Smooth muscle cell (in vitro differentiated cells): ENCODE results near the gene GALNT2. TPM values are rescaled to one million over a fixed set of nuclear protein-coding genes. Genes with fewer than 3 reads are reported as not detected.

Experiments used
- DNase-seq: peaks from one replicate; lab custom pipeline; 2025; ENCODE audit not compliant: unreplicated experiment; lab: John Stamatoyannopoulos, UW
- H2AFZ ChIP-seq: fragments of 200-600 bp; sonication (generic); 2 replicates; pipeline ENCODE4 v1.6.0; 2016; ENCODE audit warnings: antibody characterized with exemption, low read depth, mild to moderate bottlenecking
- H3F3A ChIP-seq: fragments of 200-600 bp; sonication (generic); 2 replicates; pipeline ENCODE4 v1.6.0; 2017; ENCODE audit warnings: antibody characterized with exemption, low read depth
- H3K27ac ChIP-seq: fragments of 200-600 bp; sonication (generic); 2 replicates; pipeline ENCODE4 v1.5.1; 2016; ENCODE audit warnings: low read depth, mild to moderate bottlenecking
- H3K27me3 ChIP-seq: fragments of 200-600 bp; sonication (generic); 2 replicates; pipeline ENCODE4 v1.6.1; 2016; ENCODE audit warnings: low read depth, mild to moderate bottlenecking
- H3K36me3 ChIP-seq: fragments of 200-600 bp; sonication (generic); 2 replicates; pipeline ENCODE4 v1.5.1; 2016; ENCODE audit warnings: low read depth
- H3K4me1 ChIP-seq: fragments of 200-600 bp; sonication (generic); 2 replicates; pipeline ENCODE4 v1.5.1; 2016; ENCODE audit warnings: low read depth
- H3K4me2 ChIP-seq: fragments of 200-600 bp; sonication (generic); 2 replicates; pipeline ENCODE4 v1.6.0; 2016; ENCODE audit warnings: mild to moderate bottlenecking
- H3K4me3 ChIP-seq: fragments of 200-600 bp; sonication (generic); 2 replicates; pipeline ENCODE4 v1.5.1; 2016; ENCODE audit warnings: mild to moderate bottlenecking
- H3K79me2 ChIP-seq: fragments of 200-600 bp; sonication (generic); 2 replicates; pipeline ENCODE4 v1.6.0; 2016; ENCODE audit warnings: low read depth, mild to moderate bottlenecking
- H3K9ac ChIP-seq: fragments of 200-600 bp; sonication (generic); 2 replicates; pipeline ENCODE4 v1.6.0; 2016; ENCODE audit warnings: low read depth
- H3K9me3 ChIP-seq: fragments of 200-600 bp; sonication (generic); replicated peaks from 2 replicates; pipeline ENCODE4 v1.5.1; 2016; ENCODE audit warnings: low read depth
- H4K20me1 ChIP-seq: fragments of 200-600 bp; sonication (generic); 2 replicates; pipeline ENCODE4 v1.6.0; 2016; ENCODE audit warnings: low read depth
- WGBS: methylation state at CpG from one replicate; pipeline ENCODE4 v1.1.7; 2016; ENCODE audit warnings: low lambda C conversion rate; 5-methylcytosine and 5-hydroxymethylcytosine counted together
- polyA plus RNA-seq: library from polyadenylated mRNA; unstranded; fragments of >200 nt; fragmentation: Nextera tagmentation; extraction: Ambion mirVana; gene quantifications from 2 replicates; pipeline ENCODE4 v1.2.1, GENCODE V29; 2016
- total RNA-seq: library from RNA; depleted of rRNA; stranded (reverse); fragments of >200 nt; gene quantifications from 2 replicates; pipeline ENCODE4 v1.2.3, GENCODE V29; 2014
- TF ChIP-seq, protein P1 (sequence below): fragments of 200-600 bp; sonication (generic); IDR thresholded peaks from 2 replicates; pipeline ENCODE4 v1.5.1; 2017; ENCODE audit warnings: borderline replicate concordance, mild to moderate bottlenecking, antibody characterized with exemption; ENCODE audit not compliant: insufficient read depth, poor library complexity, severe bottlenecking

The GALNT2 gene
- total and polyA plus RNA-seq, 2 experiments from 2014 or later = 76.4 to 152 TPM

DNA sequence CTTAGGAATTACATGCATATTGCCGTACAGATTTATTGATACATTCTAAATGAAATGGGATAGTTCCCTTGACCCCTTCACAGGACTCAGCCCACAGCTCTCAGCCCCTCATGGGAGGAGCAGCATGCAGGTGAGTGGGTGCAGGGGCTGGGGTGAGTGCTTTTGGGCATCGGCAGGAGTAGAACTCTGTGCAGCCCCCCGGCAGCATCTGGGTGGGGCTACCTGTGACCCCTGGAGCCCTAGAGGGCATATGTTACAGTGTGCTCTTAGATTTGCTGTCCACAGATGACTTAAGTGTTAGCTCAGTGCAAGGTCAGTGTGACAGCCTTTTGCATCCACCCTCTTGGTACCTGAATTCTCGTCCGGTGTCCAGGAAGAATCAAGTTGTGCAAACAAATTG lies 120.3 kb downstream of the GALNT2 start:
- no peaks in the 10 kb centered on the region for H3K36me3 ChIP-seq
- H4K20me1 ChIP-seq = peaks cover 78% of the 10 kb centered on the region
- peaks cover 4% of the 10 kb centered on the region for H3K4me1 ChIP-seq
- H3K27me3 ChIP-seq = no peaks in the 10 kb centered on the region
- H3F3A ChIP-seq = no peaks in the 10 kb centered on the region
- H3K9me3 ChIP-seq = no peaks in the 10 kb centered on the region
- peaks cover 43% of the 10 kb centered on the region for H3K79me2 ChIP-seq
- TF ChIP-seq, protein P1, sequence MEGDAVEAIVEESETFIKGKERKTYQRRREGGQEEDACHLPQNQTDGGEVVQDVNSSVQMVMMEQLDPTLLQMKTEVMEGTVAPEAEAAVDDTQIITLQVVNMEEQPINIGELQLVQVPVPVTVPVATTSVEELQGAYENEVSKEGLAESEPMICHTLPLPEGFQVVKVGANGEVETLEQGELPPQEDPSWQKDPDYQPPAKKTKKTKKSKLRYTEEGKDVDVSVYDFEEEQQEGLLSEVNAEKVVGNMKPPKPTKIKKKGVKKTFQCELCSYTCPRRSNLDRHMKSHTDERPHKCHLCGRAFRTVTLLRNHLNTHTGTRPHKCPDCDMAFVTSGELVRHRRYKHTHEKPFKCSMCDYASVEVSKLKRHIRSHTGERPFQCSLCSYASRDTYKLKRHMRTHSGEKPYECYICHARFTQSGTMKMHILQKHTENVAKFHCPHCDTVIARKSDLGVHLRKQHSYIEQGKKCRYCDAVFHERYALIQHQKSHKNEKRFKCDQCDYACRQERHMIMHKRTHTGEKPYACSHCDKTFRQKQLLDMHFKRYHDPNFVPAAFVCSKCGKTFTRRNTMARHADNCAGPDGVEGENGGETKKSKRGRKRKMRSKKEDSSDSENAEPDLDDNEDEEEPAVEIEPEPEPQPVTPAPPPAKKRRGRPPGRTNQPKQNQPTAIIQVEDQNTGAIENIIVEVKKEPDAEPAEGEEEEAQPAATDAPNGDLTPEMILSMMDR = no peak
- H3K4me2 ChIP-seq = no peak overlapping the region
- H3K9ac ChIP-seq = no peak overlapping the region
- no peak overlapping the region for H3K4me3 ChIP-seq
- no peak overlapping the region for H3K27ac ChIP-seq
- no peak for DNase-seq
- no peak overlapping the region for H2AFZ ChIP-seq
- WGBS = 98% methylated on average over 5 of the region's 5 CpGs

DNA sequence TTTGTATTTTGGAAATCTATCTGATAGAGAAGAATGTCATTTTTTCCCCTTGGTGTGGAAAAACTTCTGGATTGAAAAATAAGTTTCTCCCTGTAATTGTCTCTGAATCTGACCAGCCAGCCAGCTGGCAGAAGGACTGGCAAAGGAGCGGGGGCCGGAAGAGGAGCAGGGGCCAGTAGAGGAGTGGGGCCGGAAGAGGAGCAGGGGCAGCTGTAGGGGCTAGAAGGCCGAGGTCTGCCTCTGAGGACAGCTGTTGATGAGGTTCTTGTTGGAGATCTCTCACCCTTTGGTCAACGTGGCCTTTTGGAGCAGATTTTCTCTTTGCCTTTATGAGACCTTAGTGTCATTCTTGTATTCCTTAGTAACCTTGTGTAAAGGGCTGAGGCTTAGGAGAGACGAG lies 121.8 kb downstream of the GALNT2 start:
- DNase-seq = no peak
- Histone ChIP-seq H2AFZ (no peak overlapping the region), H4K20me1 (peaks cover 83% of the 10 kb centered on the region), H3F3A (no peaks in the 10 kb centered on the region), H3K27ac (no peak overlapping the region), H3K79me2 (peaks cover 42% of the 10 kb centered on the region), H3K4me2 (no peak overlapping the region), H3K4me1 (peaks cover 4% of the 10 kb centered on the region), H3K4me3 (no peak overlapping the region), H3K9me3 (no peaks in the 10 kb centered on the region), H3K27me3 (no peaks in the 10 kb centered on the region), H3K9ac (no peak overlapping the region), H3K36me3 (no peaks in the 10 kb centered on the region)
- TF ChIP-seq, protein P1 = no peak
- WGBS = 95% methylated on average over 6 of the region's 6 CpGs

DNA sequence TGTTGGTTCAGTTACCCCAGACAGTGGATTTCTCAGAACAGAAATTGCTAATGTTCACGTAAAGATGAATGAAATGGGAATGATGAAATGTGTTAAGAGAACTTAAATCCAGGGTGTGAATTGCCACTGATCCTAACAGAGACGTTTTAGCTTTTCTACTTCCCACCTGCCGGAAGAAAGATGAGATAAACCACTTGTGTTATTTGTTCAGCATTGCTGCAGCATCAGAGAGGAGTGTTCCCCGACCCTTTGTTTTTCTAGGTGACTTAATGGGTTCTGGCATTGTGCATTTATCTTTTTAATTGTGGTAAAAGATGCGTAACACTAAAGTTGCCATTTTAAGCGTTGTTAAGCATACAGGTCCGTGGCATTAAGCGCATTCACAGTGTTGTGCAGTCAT lies 122.3 kb downstream of the GALNT2 start:
- TF ChIP-seq, protein P1 = no peak
- H3K27ac ChIP-seq = no peak overlapping the region
- peaks cover 88% of the 10 kb centered on the region for H4K20me1 ChIP-seq
- peaks cover 4% of the 10 kb centered on the region for H3K4me1 ChIP-seq
- peaks cover 42% of the 10 kb centered on the region for H3K79me2 ChIP-seq
- no peak overlapping the region for H2AFZ ChIP-seq
- H3K4me3 ChIP-seq = no peak overlapping the region
- no peaks in the 10 kb centered on the region for H3K27me3 ChIP-seq
- 86% methylated on average over 8 of the region's 8 CpGs for WGBS
- H3K4me2 ChIP-seq = no peak overlapping the region
- no peak for DNase-seq
- H3F3A ChIP-seq = no peaks in the 10 kb centered on the region
- H3K9me3 ChIP-seq = no peaks in the 10 kb centered on the region
- no peak overlapping the region for H3K9ac ChIP-seq
- no peaks in the 10 kb centered on the region for H3K36me3 ChIP-seq

DNA sequence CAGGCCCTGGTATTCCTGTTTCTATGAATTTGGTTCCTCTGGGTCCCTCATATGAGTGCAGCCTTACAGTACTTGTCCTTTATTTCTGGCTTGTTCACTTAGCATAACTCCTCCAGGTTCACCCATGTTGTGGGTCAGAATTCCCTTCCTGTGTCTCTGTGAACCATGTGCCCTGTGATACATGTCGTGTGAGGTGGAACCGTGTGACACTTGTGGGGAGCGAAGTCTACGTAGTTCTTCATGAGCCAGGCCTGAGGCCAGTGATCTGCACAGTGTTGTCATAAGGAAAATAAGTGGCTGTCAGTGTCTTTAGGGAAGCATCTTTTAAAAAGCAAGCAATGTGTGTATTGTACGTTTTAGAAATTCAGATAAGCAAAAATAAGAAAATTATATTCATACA lies 122.8 kb downstream of the GALNT2 start:
- TF ChIP-seq, protein P1 = no peak
- Histone ChIP-seq H3K4me2 (no peak overlapping the region), H3K4me3 (no peak overlapping the region), H3K9me3 (no peaks in the 10 kb centered on the region), H3F3A (no peaks in the 10 kb centered on the region), H4K20me1 (peaks cover 88% of the 10 kb centered on the region), H2AFZ (no peak overlapping the region), H3K27ac (no peak overlapping the region), H3K79me2 (peaks cover 42% of the 10 kb centered on the region), H3K36me3 (no peaks in the 10 kb centered on the region), H3K4me1 (peaks cover 4% of the 10 kb centered on the region), H3K9ac (no peak overlapping the region), H3K27me3 (no peaks in the 10 kb centered on the region)
- 96% methylated on average over 5 of the region's 5 CpGs for WGBS
- no peak for DNase-seq
